ENCODE data around the gene ZFR2. TPM values are rescaled to one million over a fixed set of nuclear protein-coding genes. Genes with fewer than 3 reads are reported as not detected.
"Not testable (repeated sequence)": the region's sequence is repeated elsewhere in the genome, so short reads cannot be mapped to it uniquely, and the experiment has no call there.

ZFR2 gene
- total RNA-seq, 4 donors from 2014 or later: 0.13 TPM; not detected in 3

DNA sequence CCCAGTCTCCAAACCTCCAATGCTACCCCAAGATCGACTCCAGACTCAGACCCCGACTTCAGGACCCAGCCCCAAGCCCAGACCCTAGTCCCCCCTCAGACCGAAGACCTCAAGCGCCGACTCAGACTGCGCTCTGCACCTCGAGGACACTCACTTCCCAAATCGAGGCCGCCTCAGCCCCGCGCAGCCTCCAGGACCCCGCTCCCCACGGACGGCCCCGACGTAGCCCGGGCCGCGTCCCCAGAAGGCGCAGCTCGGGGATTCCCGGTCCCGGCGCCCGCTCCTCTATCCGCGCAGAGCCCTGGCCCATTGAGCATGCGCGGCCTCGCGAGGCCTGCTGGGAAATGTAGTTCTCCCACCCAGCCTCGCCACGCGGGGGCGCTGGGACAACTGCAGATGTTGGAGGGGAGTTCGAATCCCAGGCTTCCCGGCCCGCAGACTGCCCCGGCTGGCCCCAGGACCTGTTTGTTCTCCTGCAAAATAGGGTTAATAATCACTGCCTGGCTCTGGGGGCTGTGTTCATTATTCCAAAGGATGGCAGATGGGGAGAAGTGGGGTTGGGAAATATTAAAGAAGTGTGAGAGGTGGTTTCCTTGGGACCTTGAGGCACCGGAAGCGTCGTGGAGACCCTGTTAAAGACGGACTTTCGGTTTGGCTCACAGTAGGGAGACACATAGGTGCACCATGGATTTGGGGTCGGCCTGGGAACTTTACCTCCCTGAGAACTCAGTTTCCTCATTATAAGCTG lies 107.3 kb downstream of the ZFR2 start, which contains the start of gene APBA3:
Gene APBA3, minus strand, starts transcription at position 311 of the 748 bp plus-strand sequence. CDS start 1,428 bp downstream, outside the sequence.
- intact Hi-C loops (cut with DNase I; ENCODE audit: low total_unique reads): no loop called here
- no peak for TF ChIP-seq POLR2A (IDR thresholded peaks at IDR 0.05)
- TF ChIP-seq, protein P1, sequence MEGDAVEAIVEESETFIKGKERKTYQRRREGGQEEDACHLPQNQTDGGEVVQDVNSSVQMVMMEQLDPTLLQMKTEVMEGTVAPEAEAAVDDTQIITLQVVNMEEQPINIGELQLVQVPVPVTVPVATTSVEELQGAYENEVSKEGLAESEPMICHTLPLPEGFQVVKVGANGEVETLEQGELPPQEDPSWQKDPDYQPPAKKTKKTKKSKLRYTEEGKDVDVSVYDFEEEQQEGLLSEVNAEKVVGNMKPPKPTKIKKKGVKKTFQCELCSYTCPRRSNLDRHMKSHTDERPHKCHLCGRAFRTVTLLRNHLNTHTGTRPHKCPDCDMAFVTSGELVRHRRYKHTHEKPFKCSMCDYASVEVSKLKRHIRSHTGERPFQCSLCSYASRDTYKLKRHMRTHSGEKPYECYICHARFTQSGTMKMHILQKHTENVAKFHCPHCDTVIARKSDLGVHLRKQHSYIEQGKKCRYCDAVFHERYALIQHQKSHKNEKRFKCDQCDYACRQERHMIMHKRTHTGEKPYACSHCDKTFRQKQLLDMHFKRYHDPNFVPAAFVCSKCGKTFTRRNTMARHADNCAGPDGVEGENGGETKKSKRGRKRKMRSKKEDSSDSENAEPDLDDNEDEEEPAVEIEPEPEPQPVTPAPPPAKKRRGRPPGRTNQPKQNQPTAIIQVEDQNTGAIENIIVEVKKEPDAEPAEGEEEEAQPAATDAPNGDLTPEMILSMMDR (IDR thresholded peaks at IDR 0.05): peak in 1 of 3 donors; percentile 80
- DNase-seq (ENCODE audit: low spot score in 2 of 2): peak; percentile 85 to 98
- WGBS, 2 donors: 2 to 6% methylated on average over 39 to 45 of the region's 45 CpGs
- peak within 1 kb of the TSS; percentile 61 for H3K4me3 ChIP-seq (ENCODE audit: low read depth, poor library complexity, severe bottlenecking)

DNA sequence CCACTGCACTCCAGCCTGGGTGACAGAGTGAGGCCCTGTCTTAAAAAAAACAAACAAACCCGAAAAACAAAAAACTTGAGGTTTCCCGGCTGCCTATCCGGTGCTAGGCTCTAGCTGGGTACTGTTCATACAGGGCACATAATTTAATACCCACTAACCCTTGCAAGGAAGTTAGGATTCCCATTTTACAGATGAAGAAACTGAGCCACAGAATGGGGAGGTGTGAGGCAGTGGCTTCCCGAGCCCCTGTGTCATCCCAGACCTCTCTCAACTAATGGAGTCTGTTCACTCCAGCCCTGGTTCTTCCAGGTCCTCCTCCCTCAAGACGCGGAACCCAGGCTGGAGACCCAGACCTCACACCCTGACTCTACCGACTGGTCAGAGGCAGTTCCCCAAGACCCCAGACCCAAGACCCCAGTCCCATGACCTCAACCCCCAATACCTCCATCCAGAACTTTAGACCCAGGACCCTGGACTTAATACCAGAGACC lies 107.9 kb downstream of the ZFR2 start:
- TF ChIP-seq, protein P1 (IDR thresholded peaks at IDR 0.05): no peak
- TF ChIP-seq POLR2A (IDR thresholded peaks at IDR 0.05): no peak
- intact Hi-C loops (cut with DNase I; ENCODE audit: low total_unique reads): no loop called here
- WGBS, 2 donors: 28 to 33% methylated on average over 7 of the region's 7 CpGs

GRCh38 chr19:3759482-3760254 lies 109.2 kb downstream of the ZFR2 start:
- TF ChIP-seq, protein P1 (IDR thresholded peaks at IDR 0.05): no peak
- no peak for TF ChIP-seq POLR2A (IDR thresholded peaks at IDR 0.05)
- no peak overlapping the region for H3K4me3 ChIP-seq (ENCODE audit: low read depth, poor library complexity, severe bottlenecking)
- intact Hi-C loops (cut with DNase I; ENCODE audit: low total_unique reads): no loop called here
- WGBS, 2 donors: 83 to 88% methylated on average over 10 to 17 of the region's 19 CpGs
- DNase-seq (ENCODE audit: low spot score in 2 of 2): no peak

More for the DNA sequence above, 107.9 kb downstream of the ZFR2 start:
- DNase-seq (ENCODE audit: low spot score in 2 of 2): no peak
- peak overlapping the region; percentile 61 for H3K4me3 ChIP-seq (ENCODE audit: low read depth, poor library complexity, severe bottlenecking)

DNA sequence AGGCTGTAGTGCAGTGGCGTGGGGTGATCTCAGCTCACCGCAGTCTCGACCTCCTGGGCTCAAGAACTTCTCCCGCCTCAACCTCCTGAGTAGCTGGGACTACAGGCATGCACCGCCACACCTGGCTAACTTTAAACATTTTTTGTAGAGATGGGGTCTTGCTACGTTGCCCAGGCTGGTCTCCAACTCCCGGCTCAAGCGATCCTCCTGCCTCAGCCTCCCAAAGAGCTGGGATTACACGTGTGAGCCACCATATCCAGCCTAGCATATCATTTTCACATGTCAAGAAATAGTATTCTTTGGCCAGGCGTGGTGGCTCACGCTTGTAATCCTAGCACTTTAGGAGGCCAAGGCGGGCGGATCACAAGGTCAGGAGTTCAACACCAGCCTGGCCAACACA lies 110.5 kb downstream of the ZFR2 start:
- intact Hi-C loops (cut with DNase I; ENCODE audit: low total_unique reads); H3K4me3 ChIP-seq (ENCODE audit: low read depth, poor library complexity, severe bottlenecking); DNase-seq (ENCODE audit: low spot score in 2 of 2): not testable (repeated sequence)
- 97 to 98% methylated on average over 13 of the region's 13 CpGs for WGBS, 2 donors

DNA sequence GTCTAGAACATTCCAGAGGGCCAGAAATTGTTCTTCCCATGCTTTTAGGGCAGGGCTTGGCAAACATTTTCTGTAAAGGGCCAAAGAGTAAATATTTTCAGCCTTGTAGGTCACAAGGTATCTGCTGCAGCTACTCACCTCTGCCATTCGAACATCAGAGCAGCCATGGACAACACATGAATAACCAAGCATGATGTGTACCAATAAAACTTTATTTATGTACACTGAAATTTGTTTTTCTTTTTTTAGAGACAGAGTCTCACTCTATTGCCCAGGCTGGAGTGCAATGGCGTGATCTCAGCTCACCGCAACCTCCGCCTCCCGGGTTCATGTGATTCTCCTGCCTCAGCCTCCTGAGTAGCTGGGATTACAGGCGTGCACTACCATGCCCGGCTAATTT lies 111.1 kb downstream of the ZFR2 start:
- DNase-seq (ENCODE audit: low spot score in 2 of 2); intact Hi-C loops (cut with DNase I; ENCODE audit: low total_unique reads); H3K4me3 ChIP-seq (ENCODE audit: low read depth, poor library complexity, severe bottlenecking): not testable (repeated sequence)
- WGBS, 2 donors: 97 to 99% methylated on average over 7 of the region's 7 CpGs

Other genes starting within 250 kb of the ZFR2 start
- gene CACTIN, start 242.2 kb downstream of the ZFR2 start, total RNA-seq: 10 to 100 TPM; 21.1 to 46.5 (median 33.6) TPM
- 10 to 100 TPM; 14.1 to 27.3 (median 22.1) TPM for gene PIP5K1C, start 168.6 kb downstream of the ZFR2 start, total RNA-seq
- 10 to 100 TPM; 27.3 to 60.9 (median 35.6) TPM for gene TJP3, start 160.7 kb downstream of the ZFR2 start, total RNA-seq
- gene APBA3, start 107.3 kb downstream of the ZFR2 start, total RNA-seq: 10 to 100 TPM; 21.8 to 34.6 (median 31.8) TPM
- 10 to 100 TPM; 45.0 to 72.8 (median 53.9) TPM for gene MRPL54, start 106.4 kb downstream of the ZFR2 start, total RNA-seq
- not detected for gene RAX2, start 96.8 kb downstream of the ZFR2 start, total RNA-seq
- gene MATK, start 82.7 kb downstream of the ZFR2 start, total RNA-seq: 1 to 10 TPM; 2.1 to 5.8 (median 3.3) TPM
- not detected for gene ATCAY, start 11.6 kb upstream of the ZFR2 start, total RNA-seq
- gene NMRK2, start 64.0 kb upstream of the ZFR2 start, total RNA-seq: not detected
- gene DAPK3, start 102.1 kb upstream of the ZFR2 start, total RNA-seq: 10 to 100 TPM; 75.6 to 90.9 (median 82.2) TPM
- gene EEF2, start 116.4 kb upstream of the ZFR2 start, total RNA-seq: 1,000 to 10,000 TPM; 2,068 to 2,517 (median 2,443) TPM
- gene PIAS4, start 138.7 kb upstream of the ZFR2 start, total RNA-seq: 10 to 100 TPM; 20.8 to 35.1 (median 26.9) TPM
- 100 to 1,000 TPM; 138 to 162 (median 152) TPM for gene ZBTB7A, start 197.9 kb upstream of the ZFR2 start, total RNA-seq

Measured in lower leg skin (tissue), 4 donors.